Right atrium auricular region (tissue), 2 donors: ENCODE results near the gene CRELD1. TPM values are rescaled to one million over a fixed set of nuclear protein-coding genes. Genes with fewer than 3 reads are reported as not detected.
A peak's percentile ranks its signal among the peaks of the same experiment; 100 is the strongest.

Experiments
- DNase-seq: peaks from one replicate; pipeline ENCODE4 v3.0.0-alpha.2; 2019; ENCODE audit warnings: low spot score
- H3K27ac ChIP-seq, 2 donors: fragments of 200-600 bp; sonication (generic); 1 replicate in 1 of 2; 2 replicates in 1 of 2; pipeline ENCODE4 v1.5.1; 2016 to 2019
- H3K27me3 ChIP-seq, 2 donors: fragments of 200-600 bp; sonication (generic); one replicate each; pipeline versions ENCODE4 v1.5.1 to v1.6.0; 2017 to 2019
- H3K36me3 ChIP-seq: fragments of 200-600 bp; sonication (generic); one replicate; pipeline ENCODE4 v1.5.1; 2016
- H3K4me1 ChIP-seq, 2 donors: fragments of 200-600 bp; sonication (generic); one replicate each; pipeline versions ENCODE4 v1.5.1 to v1.6.0; 2017 to 2019
- H3K4me3 ChIP-seq, 2 donors: fragments of 200-600 bp; sonication (generic); 1 replicate in 1 of 2; 2 replicates in 1 of 2; pipeline ENCODE4 v1.5.1; 2017 to 2019; ENCODE audit warnings: mild to moderate bottlenecking in 1 of 2, moderate library complexity in 1 of 2
- H3K9me3 ChIP-seq, 2 donors: fragments of 200-600 bp; sonication (generic); one replicate each; pipeline ENCODE4 v1.5.1; 2019
- CTCF ChIP-seq, 2 donors: fragments of 200-600 bp; sonication (generic); IDR thresholded peaks; one replicate each; pipeline ENCODE4 v1.5.1; 2019; ENCODE audit warnings: antibody characterized with exemption in 2 of 2
- total RNA-seq, 2 donors: library from RNA; depleted of rRNA; stranded (reverse); fragments of >200 nt; gene quantifications; one replicate each; pipeline ENCODE4 v1.1.0, GENCODE V29; 2016

CRELD1 gene
- total RNA-seq, 2 donors from 2014 or later: 63.9 to 79.0 TPM

GRCh38 chr3:9951126-9951525, 17.5 kb downstream of the CRELD1 start:
- H3K9me3 ChIP-seq: no peaks in the 10 kb centered on the region
- no peak for TF ChIP-seq CTCF (IDR thresholded peaks at IDR 0.05)
- H3K4me3 ChIP-seq: no peak overlapping the region
- no peaks in the 10 kb centered on the region for H3K36me3 ChIP-seq
- H3K4me1 ChIP-seq: peaks cover 0 to 29% of the 10 kb centered on the region in 2 donors
- no peak for DNase-seq
- H3K27me3 ChIP-seq: no peaks in the 10 kb centered on the region
- H3K27ac ChIP-seq: no peak overlapping the region

- Histone ChIP-seq H3K27ac (no peak overlapping the region), H3K4me3 (peak overlapping the region; percentile 41 to 55), H3K9me3 (no peaks in the 10 kb centered on the region), H3K27me3 (no peaks in the 10 kb centered on the region), H3K36me3 (no peaks in the 10 kb centered on the region), H3K4me1 (peaks cover 0 to 26% of the 10 kb centered on the region in 2 donors)
- DNase-seq: no peak
- no peak for TF ChIP-seq CTCF (IDR thresholded peaks at IDR 0.05)
Observed at GRCh38 chr3:9951598-9951961, 17.9 kb downstream of the CRELD1 start.

- no peak for DNase-seq
- peaks cover 0 to 22% of the 10 kb centered on the region in 2 donors for H3K4me1 ChIP-seq
- no peak for TF ChIP-seq CTCF (IDR thresholded peaks at IDR 0.05)
Observed at GRCh38 chr3:9951962-9952805, 18.6 kb downstream of the CRELD1 start, which contains the start of gene PRRT3. PRRT3 (minus strand) TSS chr3:9952408; CDS start chr3:9950115, 2,293 bp downstream.

GRCh38 chr3:9955067-9955502, 21.5 kb downstream of the CRELD1 start:
- no peaks in the 10 kb centered on the region for H3K9me3 ChIP-seq
- no peaks in the 10 kb centered on the region for H3K27me3 ChIP-seq
- no peak overlapping the region for H3K27ac ChIP-seq
- no peak overlapping the region for H3K4me3 ChIP-seq
- TF ChIP-seq CTCF (IDR thresholded peaks at IDR 0.05): no peak
- peaks cover 0 to 13% of the 10 kb centered on the region in 2 donors for H3K4me1 ChIP-seq
- H3K36me3 ChIP-seq: no peaks in the 10 kb centered on the region
- DNase-seq: no peak

More at GRCh38 chr3:9951962-9952805, 18.6 kb downstream of the CRELD1 start, which contains the start of gene PRRT3:
- Histone ChIP-seq H3K4me3 (peak within 1 kb of the TSS; percentile 41 to 55), H3K27me3 (no peaks in the 10 kb centered on the region), H3K36me3 (no peaks in the 10 kb centered on the region), H3K27ac (no peak within 1 kb of the TSS), H3K9me3 (no peaks in the 10 kb centered on the region)

- no peak for DNase-seq
Observed at GRCh38 chr3:9955611-9956352, 22.1 kb downstream of the CRELD1 start.

More at GRCh38 chr3:9955611-9956352, 22.1 kb downstream of the CRELD1 start:
- Histone ChIP-seq H3K4me3 (no peak overlapping the region), H3K4me1 (peaks cover 0 to 13% of the 10 kb centered on the region in 2 donors), H3K9me3 (no peaks in the 10 kb centered on the region), H3K27ac (no peak overlapping the region), H3K27me3 (no peaks in the 10 kb centered on the region), H3K36me3 (peaks cover under 1% of the 10 kb centered on the region)
- TF ChIP-seq CTCF (IDR thresholded peaks at IDR 0.05): no peak
